PC-3 (cell line): Measurements from ENCODE around the gene ARID4A. TPM values are rescaled to one million over a fixed set of nuclear protein-coding genes. Genes with fewer than 3 reads are reported as not detected.
"Not testable (repeated sequence)": the region's sequence is repeated elsewhere in the genome, so short reads cannot be mapped to it uniquely, and the experiment has no call there.

Experiments
- ATAC-seq: fragments of 200-7000 bp; cut with Tn5 transposase; 2 replicates; pipeline ENCODE4 v1.9.1; 2020; ENCODE audit warnings: mild to moderate bottlenecking, moderate library complexity
- BruUV-seq: library from RNA; stranded (reverse); fragments of 400-500 nt; replicated peaks from 2 replicates; lab custom pipeline; 2021; lab: Mats Ljungman, UMichigan
- CTCF ChIA-PET: fragments of 300-600 bp; sonication (Branson Sonifier 250); formaldehyde crosslinking; loops from one replicate; lab custom pipeline; 2022; ENCODE audit warnings: antibody characterized with exemption; lab: Charles Lee
- POLR2A ChIA-PET: fragments of 300-600 bp; sonication (Branson Sonifier 250); formaldehyde crosslinking; loops from one replicate; lab custom pipeline; 2022; ENCODE audit warnings: antibody characterized with exemption; ENCODE audit not compliant: unreplicated experiment; lab: Charles Lee
- DNase-seq: peaks from one replicate; pipeline ENCODE4 v3.0.0-alpha.2; 2015
- H2AFZ ChIP-seq: fragments of 300-600 bp; sonication (generic); 2 replicates; pipeline ENCODE4 v1.6.0; 2016; ENCODE audit warnings: antibody characterized with exemption, low read length
- H3F3A ChIP-seq: fragments of 300-600 bp; sonication (generic); one replicate; pipeline ENCODE4 v1.6.0; 2017; ENCODE audit warnings: antibody characterized with exemption, low read length, control low read depth, mild to moderate bottlenecking; ENCODE audit not compliant: unreplicated experiment
- H3K27ac ChIP-seq: fragments of 300-600 bp; sonication (generic); 2 replicates; pipeline ENCODE4 v1.5.1; 2016; ENCODE audit warnings: mild to moderate bottlenecking, low read length
- H3K27me3 ChIP-seq: fragments of 300-600 bp; sonication (generic); 2 replicates; pipeline ENCODE4 v1.6.1; 2016; ENCODE audit warnings: low read length, mixed read lengths
- H3K36me3 ChIP-seq: fragments of 300-600 bp; sonication (generic); 2 replicates; pipeline ENCODE4 v1.6.1; 2016; ENCODE audit warnings: low read depth, mixed run types, low read length, mixed read lengths
- H3K4me1 ChIP-seq: fragments of 300-600 bp; sonication (generic); 2 replicates; pipeline ENCODE4 v1.5.1; 2016; ENCODE audit warnings: low read length; ENCODE audit not compliant: insufficient read depth
- H3K4me2 ChIP-seq: fragments of 300-600 bp; sonication (generic); 2 replicates; pipeline ENCODE4 v1.6.0; 2016; ENCODE audit warnings: low read length
- H3K4me3 ChIP-seq: fragments of 300-600 bp; sonication (generic); 2 replicates; pipeline ENCODE4 v1.5.1; 2016; ENCODE audit warnings: mild to moderate bottlenecking, low read length, mixed read lengths
- H3K79me2 ChIP-seq: fragments of 300-600 bp; sonication (generic); 2 replicates; pipeline ENCODE4 v1.6.1; 2017; ENCODE audit warnings: low read length, mixed read lengths
- H3K9ac ChIP-seq: fragments of 300-600 bp; sonication (generic); 2 replicates; pipeline ENCODE4 v1.6.0; 2016; ENCODE audit warnings: mild to moderate bottlenecking, low read length
- H3K9me2 ChIP-seq: fragments of 300-600 bp; sonication (generic); replicated peaks from 2 replicates; pipeline ENCODE4 v1.6.1; 2016; ENCODE audit warnings: mixed run types, low read length, mixed read lengths
- H3K9me3 ChIP-seq: fragments of 300-600 bp; sonication (generic); 2 replicates; pipeline ENCODE4 v1.6.1; 2016; ENCODE audit warnings: low read length, mixed read lengths
- H4K20me1 ChIP-seq: fragments of 300-600 bp; sonication (generic); 2 replicates; pipeline ENCODE4 v1.6.1; 2016; ENCODE audit warnings: low read length, mixed read lengths
- EZH2 ChIP-seq: fragments of 300-600 bp; sonication (generic); IDR thresholded peaks from one replicate; pipeline ENCODE4 v1.6.1; 2017; ENCODE audit warnings: antibody characterized with exemption, mild to moderate bottlenecking, low read length; ENCODE audit not compliant: unreplicated experiment
- EZH2phosphoT487 ChIP-seq: fragments of 300-600 bp; sonication (generic); IDR thresholded peaks from 2 replicates; pipeline ENCODE4 v1.6.1; 2018; ENCODE audit warnings: mild to moderate bottlenecking, antibody characterized with exemption, low read length, borderline replicate concordance
- intact Hi-C: fragments of 100-400 bp; cut with micrococcal nuclease; formaldehyde crosslinking; loops from 2 replicates; pipeline ENCODE4 v1.9.0; 2023
- total RNA-seq: library from RNA; depleted of rRNA; stranded (reverse); fragments of >200 nt; gene quantifications from 2 replicates; pipeline ENCODE4 v1.2.3, GENCODE V29; 2014
- TF ChIP-seq, protein P1 (sequence below): fragments of 300-600 bp; sonication (generic); conservative IDR thresholded peaks from 2 replicates; pipeline ENCODE4 v1.5.1; 2017; ENCODE audit warnings: antibody characterized with exemption, low read depth, mild to moderate bottlenecking, low read length

Gene ARID4A
- total RNA-seq, 1 experiment from 2014 or later: 7.3 TPM

- no peak for ATAC-seq
- intact Hi-C loops: no loop called here
These were observed 56.5 kb downstream of the ARID4A start for GRCh38 chr14:58354808-58355207.

GRCh38 chr14:58356268-58356667, 57.9 kb downstream of the ARID4A start:
- H3K79me2 ChIP-seq: no peaks in the 10 kb centered on the region
- no peaks in the 10 kb centered on the region for H3K27me3 ChIP-seq
- CTCF ChIA-PET: no interaction called here
- POLR2A ChIA-PET: interaction anchor here (0.6 kb wide), 1 partner anchor 157 kb away, joined by 3 read pairs; no protein-coding TSS in a partner anchor
- TF ChIP-seq EZH2phosphoT487 (no peak), EZH2 (no peak)
- DNase-seq (no peak), ATAC-seq (no peak)
- H3K4me3 ChIP-seq: no peak overlapping the region
- no peaks in the 10 kb centered on the region for H3K9me2 ChIP-seq
- no peaks in the 10 kb centered on the region for H3K9me3 ChIP-seq
- H3K36me3 ChIP-seq: peaks cover 46% of the 10 kb centered on the region; the same call in 1 of the 2 replicates
- no TSS peak for BruUV-seq
- no peaks in the 10 kb centered on the region for H4K20me1 ChIP-seq
- no peak overlapping the region for H3K27ac ChIP-seq
- H3K4me2 ChIP-seq: no peak overlapping the region
- H3K4me1 ChIP-seq: peaks cover 7% of the 10 kb centered on the region; the same call in 1 of the 2 replicates
- H3F3A ChIP-seq: no peaks in the 10 kb centered on the region
- H3K9ac ChIP-seq: no peak overlapping the region
- intact Hi-C loops: no loop called here
- H2AFZ ChIP-seq: no peak overlapping the region

More at GRCh38 chr14:58354808-58355207, 56.5 kb downstream of the ARID4A start:
- TF ChIP-seq EZH2 (no peak), EZH2phosphoT487 (no peak)
- TF ChIP-seq, protein P1, sequence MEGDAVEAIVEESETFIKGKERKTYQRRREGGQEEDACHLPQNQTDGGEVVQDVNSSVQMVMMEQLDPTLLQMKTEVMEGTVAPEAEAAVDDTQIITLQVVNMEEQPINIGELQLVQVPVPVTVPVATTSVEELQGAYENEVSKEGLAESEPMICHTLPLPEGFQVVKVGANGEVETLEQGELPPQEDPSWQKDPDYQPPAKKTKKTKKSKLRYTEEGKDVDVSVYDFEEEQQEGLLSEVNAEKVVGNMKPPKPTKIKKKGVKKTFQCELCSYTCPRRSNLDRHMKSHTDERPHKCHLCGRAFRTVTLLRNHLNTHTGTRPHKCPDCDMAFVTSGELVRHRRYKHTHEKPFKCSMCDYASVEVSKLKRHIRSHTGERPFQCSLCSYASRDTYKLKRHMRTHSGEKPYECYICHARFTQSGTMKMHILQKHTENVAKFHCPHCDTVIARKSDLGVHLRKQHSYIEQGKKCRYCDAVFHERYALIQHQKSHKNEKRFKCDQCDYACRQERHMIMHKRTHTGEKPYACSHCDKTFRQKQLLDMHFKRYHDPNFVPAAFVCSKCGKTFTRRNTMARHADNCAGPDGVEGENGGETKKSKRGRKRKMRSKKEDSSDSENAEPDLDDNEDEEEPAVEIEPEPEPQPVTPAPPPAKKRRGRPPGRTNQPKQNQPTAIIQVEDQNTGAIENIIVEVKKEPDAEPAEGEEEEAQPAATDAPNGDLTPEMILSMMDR: no peak
- peaks cover 37% of the 10 kb centered on the region; the same call in 1 of the 2 replicates for H3K36me3 ChIP-seq
- H3F3A ChIP-seq: no peaks in the 10 kb centered on the region
- CTCF ChIA-PET: no interaction called here
- H3K9me3 ChIP-seq: no peaks in the 10 kb centered on the region
- DNase-seq: no peak
- H3K9ac ChIP-seq: no peak overlapping the region
- H3K4me3 ChIP-seq: no peak overlapping the region
- no peak overlapping the region for H3K27ac ChIP-seq
- no peak overlapping the region for H2AFZ ChIP-seq
- H3K4me2 ChIP-seq: no peak overlapping the region
- POLR2A ChIA-PET: no interaction called here
- H3K27me3 ChIP-seq: no peaks in the 10 kb centered on the region
- no peaks in the 10 kb centered on the region for H3K79me2 ChIP-seq
- no TSS peak for BruUV-seq
- peaks cover 7% of the 10 kb centered on the region; the same call in 1 of the 2 replicates for H3K4me1 ChIP-seq
- H4K20me1 ChIP-seq: no peaks in the 10 kb centered on the region
- no peaks in the 10 kb centered on the region for H3K9me2 ChIP-seq

GRCh38 chr14:58362272-58362671, 63.9 kb downstream of the ARID4A start:
- H3K27me3 ChIP-seq, DNase-seq, H3K9me2 ChIP-seq, H3K27ac ChIP-seq, BruUV-seq, H3K4me2 ChIP-seq, H3K4me1 ChIP-seq, H3F3A ChIP-seq, H3K9ac ChIP-seq, H3K79me2 ChIP-seq, H4K20me1 ChIP-seq, POLR2A ChIA-PET, H3K9me3 ChIP-seq, H3K4me3 ChIP-seq, H2AFZ ChIP-seq: not testable (repeated sequence)
- CTCF ChIA-PET: interaction anchor here (0.6 kb wide), 1 partner anchor 81 kb away, joined by 8 read pairs; no protein-coding TSS in a partner anchor
- 0 out of 2 replicates have a peak, but pooled peaks have one; percentile 15 for ATAC-seq
- peaks cover 48% of the 10 kb centered on the region; the same call in 1 of the 2 replicates for H3K36me3 ChIP-seq
- intact Hi-C loops: loop anchor here (1.0 kb wide), 1 partner anchor 254 kb away; no protein-coding TSS in a partner anchor
